Ovary (tissue), 9 donors: Measurements from ENCODE around the gene WDR7. TPM values are rescaled to one million over a fixed set of nuclear protein-coding genes. Genes with fewer than 3 reads are reported as not detected.

ENCODE experiments used
- DNase-seq, 5 donors: peaks; one replicate each; pipeline ENCODE4 v3.0.0-alpha.2; 2019 to 2020
- H3K27ac ChIP-seq, 2 donors: fragments of 200-600 bp; one replicate each; pipeline versions ENCODE4 v1.5.1 to v1.8.0; 2019 to 2022
- H3K27me3 ChIP-seq: fragments of 200-600 bp; one replicate; pipeline ENCODE4 v1.8.0; 2022
- H3K36me3 ChIP-seq: fragments of 200-600 bp; sonication (generic); one replicate; pipeline ENCODE4 v1.5.1; 2019
- H3K4me1 ChIP-seq: one replicate; pipeline ENCODE4 v1.8.1; 2013; ENCODE audit warnings: mild to moderate bottlenecking, moderate library complexity; ENCODE audit not compliant: insufficient read depth
- H3K4me3 ChIP-seq: fragments of 200-600 bp; sonication (generic); one replicate; pipeline ENCODE4 v1.5.1; 2017
- H3K9me3 ChIP-seq, 2 donors: fragments of 200-600 bp in 1 of 2; sonication (generic) in 1 of 2; one replicate each; pipeline versions ENCODE4 v1.5.1 to v1.8.1; 2013 to 2019; ENCODE audit warnings: mild to moderate bottlenecking in 1 of 2, moderate library complexity in 1 of 2
- CTCF ChIP-seq, 3 donors: fragments of 450-650 bp in 2 of 3; fragments of 200-600 bp in 1 of 3; IDR thresholded peaks; one replicate each; pipeline versions ENCODE4 v1.5.1 to v1.8.0; 2016 to 2022; ENCODE audit warnings: antibody characterized with exemption in 3 of 3, mild to moderate bottlenecking in 1 of 3
- EP300 ChIP-seq: sonication (generic); formaldehyde crosslinking; IDR thresholded peaks from one replicate; pipeline ENCODE4 v1.6.1; 2017; ENCODE audit warnings: antibody characterized with exemption
- POLR2A ChIP-seq: fragments of 450-650 bp; IDR thresholded peaks from one replicate; pipeline ENCODE4 v1.6.1; 2017; ENCODE audit warnings: antibody characterized with exemption, mild to moderate bottlenecking, moderate library complexity
- WGBS, 3 donors: extraction: QIAGEN DNeasy Blood & Tissue Kit in 1 of 3; methylation state at CpG; one replicate each; pipeline versions ENCODE4 v1.1.5 to v1.1.7; 2013 to 2017; 5-methylcytosine and 5-hydroxymethylcytosine counted together
- intact Hi-C, 4 donors: fragments of 100-400 bp; cut with DNase I; formaldehyde crosslinking; loops; one replicate each; pipeline versions ENCODE4 v1.11.0 to v1.15.1; 2022 to 2023
- polyA plus RNA-seq, 2 donors: library from polyadenylated mRNA; stranded (reverse); fragments of 200-250 nt in 1 of 2; fragments of 350-450 nt in 1 of 2; fragmentation: Illumina TruSeq in 1 of 2; extraction: RNeasy Lipid Tissue Mini Kit (QIAGEN cat#74804) in 1 of 2; gene quantifications; one replicate each; pipeline ENCODE4 v1.2.3, GENCODE V29; 2013 to 2014
- total RNA-seq, 7 donors: library from RNA; depleted of rRNA in 2 of 7; stranded (reverse); fragments of >200 nt in 2 of 7; fragmentation: NEBNext Ultra II Directional in 3 of 7; extraction: Animal tissue kit (Norgen Biotek cat#: 25700) in 3 of 7; gene quantifications; one replicate each; pipeline versions ENCODE4 v1.1.0 to v1.2.4, GENCODE V29; 2016 to 2023
- donor health status: DM: no; HTN: no; CAD: no; lungs with moderate emphysema.
- donor health status: DM: no; HTN: no; CAD: no.
- donor health status: Bipolar disorder and iron deficiency.
- donor health status: DM: yes; HTN: yes; CAD: no.
- donor health status: DM: no; HTN: no; CAD: no.
- donor health status: DM: yes; HTN: yes; CAD: no.

Gene WDR7
- total and polyA plus RNA-seq, 9 donors: 4.8 to 29.1 (median 24.7) TPM

- no peaks in the 10 kb centered on the region for H3K9me3 ChIP-seq
- intact Hi-C loops: no loop called here
- no peak for DNase-seq
- H3K27me3 ChIP-seq: no peaks in the 10 kb centered on the region
- H3K4me3 ChIP-seq: no peak overlapping the region
- 62 to 80% (median 77%) methylated on average over 9 of the region's 9 CpGs for WGBS, 3 donors
- H3K36me3 ChIP-seq: no peaks in the 10 kb centered on the region
- no peaks in the 10 kb centered on the region for H3K4me1 ChIP-seq
- no peak for TF ChIP-seq POLR2A
- TF ChIP-seq CTCF (IDR thresholded peaks at IDR 0.05): no peak
- TF ChIP-seq EP300: no peak
- no peak overlapping the region for H3K27ac ChIP-seq
These were observed 427.5 kb downstream of the WDR7 start for GRCh38 chr18:57078614-57079013.

- no peak overlapping the region for H3K4me3 ChIP-seq
- H3K27ac ChIP-seq: no peak overlapping the region
- no peak for TF ChIP-seq POLR2A
- no peak for TF ChIP-seq EP300
- no peak for TF ChIP-seq CTCF (IDR thresholded peaks at IDR 0.05)
- WGBS, 3 donors: 78 to 86% (median 80%) methylated on average over 3 of the region's 3 CpGs
- no peaks in the 10 kb centered on the region for H3K4me1 ChIP-seq
- no peak for DNase-seq
- H3K9me3 ChIP-seq: no peaks in the 10 kb centered on the region
- no peaks in the 10 kb centered on the region for H3K36me3 ChIP-seq
- H3K27me3 ChIP-seq: no peaks in the 10 kb centered on the region
- intact Hi-C loops: no loop called here
These were observed 429.3 kb downstream of the WDR7 start for GRCh38 chr18:57080479-57080878.

- Histone ChIP-seq H3K4me1 (no peaks in the 10 kb centered on the region), H3K4me3 (no peak overlapping the region), H3K27me3 (no peaks in the 10 kb centered on the region), H3K36me3 (no peaks in the 10 kb centered on the region), H3K9me3 (no peaks in the 10 kb centered on the region), H3K27ac (no peak overlapping the region)
- intact Hi-C loops: no loop called here
- TF ChIP-seq POLR2A (no peak), EP300 (no peak), CTCF (IDR thresholded peaks at IDR 0.05) (no peak)
- WGBS, 3 donors: 88 to 93% (median 91%) methylated on average over 10 of the region's 10 CpGs
- no peak for DNase-seq
These were observed 430.7 kb downstream of the WDR7 start for GRCh38 chr18:57081899-57082298.

GRCh38 chr18:57083485-57083884, 432.3 kb downstream of the WDR7 start:
- no peaks in the 10 kb centered on the region for H3K4me1 ChIP-seq
- no peaks in the 10 kb centered on the region for H3K27me3 ChIP-seq
- H3K27ac ChIP-seq: no peak overlapping the region
- no peaks in the 10 kb centered on the region for H3K9me3 ChIP-seq
- H3K36me3 ChIP-seq: no peaks in the 10 kb centered on the region
- TF ChIP-seq POLR2A: no peak
- TF ChIP-seq CTCF (IDR thresholded peaks at IDR 0.05): no peak
- TF ChIP-seq EP300: no peak
- intact Hi-C loops: no loop called here
- DNase-seq: no peak
- no peak overlapping the region for H3K4me3 ChIP-seq
- WGBS, 3 donors: 91 to 93% (median 92%) methylated on average over 2 of the region's 2 CpGs
